ENCODE data around the gene ATRIP. TPM values are rescaled to one million over a fixed set of nuclear protein-coding genes. Genes with fewer than 3 reads are reported as not detected.

The ATRIP gene
- total RNA-seq, 6 experiments from 2014 or later: 7.0 to 10.5 (median 8.2) TPM

- Mint-ChIP-seq H3K4me1 (ENCODE audit: low read depth) (peaks cover 43% of the 10 kb centered on the region), H3K9me3 (no peaks in the 10 kb centered on the region), H3K36me3 (ENCODE audit: low read depth) (peaks cover 2% of the 10 kb centered on the region), H3K27me3 (ENCODE audit: insufficient read depth) (peaks cover 1% of the 10 kb centered on the region; the same call in 1 of the 2 replicates), H3K4me3 (peak overlapping the region; percentile 89), H3K27ac (peak overlapping the region; percentile 84)
- DNase-seq: peak; percentile 32
- TF ChIP-seq CTCF (IDR thresholded peaks at IDR 0.05): no peak
Observed at GRCh38 chr3:48503401-48504050, 57.0 kb downstream of the ATRIP start.

DNA sequence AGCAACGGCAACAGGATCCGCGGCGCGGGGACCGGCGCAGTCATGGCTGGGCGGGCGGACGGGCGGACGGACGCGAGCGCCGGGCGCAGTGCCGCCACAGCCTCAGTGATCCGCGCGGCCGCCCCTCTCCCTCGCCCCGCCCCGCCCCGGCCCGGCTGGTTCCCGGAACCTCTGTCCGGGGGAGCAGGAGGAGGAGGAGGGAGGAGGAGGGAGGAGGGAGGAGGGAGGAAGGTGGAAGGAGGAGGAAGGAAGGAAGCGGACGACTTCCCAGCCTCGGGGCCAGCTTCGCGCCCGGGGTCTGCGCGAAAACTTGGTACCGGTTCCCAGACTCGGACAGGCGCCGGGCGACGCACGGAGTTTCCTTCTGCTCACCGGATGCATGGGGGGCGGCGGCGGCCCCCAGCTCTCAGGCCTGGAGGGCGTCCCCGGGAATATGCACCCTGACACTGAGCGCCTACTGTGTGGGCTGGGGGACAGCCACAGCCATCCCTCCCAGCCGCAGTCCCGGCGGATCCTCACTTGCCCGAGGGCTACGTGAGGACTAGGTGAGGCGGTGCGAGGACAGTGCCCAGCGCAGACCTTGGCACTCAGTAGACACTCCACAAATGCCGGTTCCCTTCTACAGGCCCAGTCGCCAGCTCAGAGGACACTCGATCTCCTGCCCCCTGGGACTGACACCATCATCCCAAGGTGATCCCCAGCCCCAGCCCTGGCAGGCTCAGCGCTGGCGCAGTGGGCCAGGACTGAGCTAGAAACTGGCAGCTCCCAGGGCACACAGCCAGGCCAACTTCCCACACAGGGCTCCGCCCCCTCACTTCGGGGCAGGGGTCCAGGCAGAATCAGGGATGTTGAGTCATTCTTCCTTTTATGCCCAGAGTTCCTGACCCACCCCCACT, 57.8 kb downstream of the ATRIP start, which contains the start of gene SHISA5:
Gene SHISA5, minus strand, starts transcription at position 124 of the 896 bp plus-strand sequence. Its CDS starts 80 bp downstream, at position 44.
- peaks cover 1% of the 10 kb centered on the region; the same call in 1 of the 2 replicates for H3K27me3 Mint-ChIP-seq (ENCODE audit: insufficient read depth)
- peak within 1 kb of the TSS; percentile 84 for H3K27ac Mint-ChIP-seq
- TF ChIP-seq CTCF (IDR thresholded peaks at IDR 0.05): no peak
- DNase-seq: peak; percentile 25
- peak within 1 kb of the TSS; percentile 89 for H3K4me3 Mint-ChIP-seq
- H3K4me1 Mint-ChIP-seq (ENCODE audit: low read depth): peaks cover 43% of the 10 kb centered on the region
- no peaks in the 10 kb centered on the region for H3K9me3 Mint-ChIP-seq
- no peaks in the 10 kb centered on the region for H3K36me3 Mint-ChIP-seq (ENCODE audit: low read depth)

- DNase-seq: no peak
- Mint-ChIP-seq H3K27me3 (ENCODE audit: insufficient read depth) (peaks cover 1% of the 10 kb centered on the region; the same call in 1 of the 2 replicates), H3K4me3 (peak overlapping the region; percentile 9; the same call in 1 of the 2 replicates), H3K27ac (peak overlapping the region; percentile 67), H3K4me1 (ENCODE audit: low read depth) (peaks cover 43% of the 10 kb centered on the region), H3K9me3 (no peaks in the 10 kb centered on the region), H3K36me3 (ENCODE audit: low read depth) (no peaks in the 10 kb centered on the region)
- TF ChIP-seq CTCF (IDR thresholded peaks at IDR 0.05): no peak
Observed at GRCh38 chr3:48505146-48505545, 58.6 kb downstream of the ATRIP start.

GRCh38 chr3:48505968-48506504, 59.5 kb downstream of the ATRIP start:
- no peaks in the 10 kb centered on the region for H3K36me3 Mint-ChIP-seq (ENCODE audit: low read depth)
- no peak for TF ChIP-seq CTCF (IDR thresholded peaks at IDR 0.05)
- no peak for DNase-seq
- H3K27ac Mint-ChIP-seq: no peak overlapping the region; the same call in 1 of the 2 replicates
- H3K4me1 Mint-ChIP-seq (ENCODE audit: low read depth): peaks cover 43% of the 10 kb centered on the region
- no peak overlapping the region for H3K4me3 Mint-ChIP-seq
- peaks cover 1% of the 10 kb centered on the region; the same call in 1 of the 2 replicates for H3K27me3 Mint-ChIP-seq (ENCODE audit: insufficient read depth)
- H3K9me3 Mint-ChIP-seq: no peaks in the 10 kb centered on the region

- no peak overlapping the region for H3K4me3 Mint-ChIP-seq
- H3K4me1 Mint-ChIP-seq (ENCODE audit: low read depth): peaks cover 33% of the 10 kb centered on the region
- DNase-seq: peak; percentile 58
- peak; percentile 63 for TF ChIP-seq CTCF (IDR thresholded peaks at IDR 0.05)
- H3K36me3 Mint-ChIP-seq (ENCODE audit: low read depth): no peaks in the 10 kb centered on the region
- H3K9me3 Mint-ChIP-seq: no peaks in the 10 kb centered on the region
- peak overlapping the region; percentile 72 for H3K27ac Mint-ChIP-seq
- peaks cover 2% of the 10 kb centered on the region; the same call in 1 of the 2 replicates for H3K27me3 Mint-ChIP-seq (ENCODE audit: insufficient read depth)
Observed at GRCh38 chr3:48507256-48508061, 60.9 kb downstream of the ATRIP start.

All from HFFc6 (cell line).